ENCODE results near the gene HCRTR2.
"Not testable (repeated sequence)": the region's sequence is repeated elsewhere in the genome, so short reads cannot be mapped to it uniquely, and the experiment has no call there.

HCRTR2 gene

DNA sequence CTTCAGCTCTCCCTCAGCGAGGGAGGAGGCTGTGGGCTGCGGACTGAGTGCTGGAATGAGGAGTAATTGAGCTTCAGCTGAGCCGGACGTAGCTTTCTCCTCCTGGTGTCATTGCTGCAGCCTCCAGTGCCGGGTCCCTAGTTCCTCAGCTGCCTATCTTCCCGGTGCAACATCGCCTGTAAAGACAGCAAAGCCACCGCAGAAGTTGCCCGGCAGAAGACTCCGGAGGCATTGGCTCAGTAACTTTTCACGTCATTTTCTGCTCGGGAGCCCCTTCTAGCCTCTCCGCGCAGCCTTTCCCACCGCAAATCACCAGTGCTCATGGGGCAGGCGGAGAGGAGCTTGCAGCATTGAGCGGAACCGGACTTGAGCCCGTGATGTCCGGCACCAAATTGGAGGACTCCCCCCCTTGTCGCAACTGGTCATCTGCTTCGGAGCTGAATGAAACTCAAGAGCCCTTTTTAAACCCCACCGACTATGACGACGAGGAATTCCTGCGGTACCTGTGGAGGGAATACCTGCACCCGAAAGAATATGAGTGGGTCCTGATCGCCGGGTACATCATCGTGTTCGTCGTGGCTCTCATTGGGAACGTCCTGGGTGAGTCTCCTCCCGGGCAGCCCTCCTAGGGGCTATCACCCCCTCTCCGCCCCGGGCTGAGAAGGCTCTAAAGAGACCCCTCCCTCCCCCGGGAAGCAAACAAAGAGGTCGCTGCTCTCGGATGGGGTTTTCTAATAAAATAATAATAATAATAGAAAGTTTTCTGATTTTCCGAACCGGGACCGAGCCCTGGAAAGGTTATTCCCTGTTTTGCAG, at the start of gene HCRTR2:
Gene HCRTR2, plus strand, starts transcription at position 305 of the 816 bp plus-strand sequence. Its CDS starts 73 bp downstream, at position 378.
- DNase-seq: no peak

DNA sequence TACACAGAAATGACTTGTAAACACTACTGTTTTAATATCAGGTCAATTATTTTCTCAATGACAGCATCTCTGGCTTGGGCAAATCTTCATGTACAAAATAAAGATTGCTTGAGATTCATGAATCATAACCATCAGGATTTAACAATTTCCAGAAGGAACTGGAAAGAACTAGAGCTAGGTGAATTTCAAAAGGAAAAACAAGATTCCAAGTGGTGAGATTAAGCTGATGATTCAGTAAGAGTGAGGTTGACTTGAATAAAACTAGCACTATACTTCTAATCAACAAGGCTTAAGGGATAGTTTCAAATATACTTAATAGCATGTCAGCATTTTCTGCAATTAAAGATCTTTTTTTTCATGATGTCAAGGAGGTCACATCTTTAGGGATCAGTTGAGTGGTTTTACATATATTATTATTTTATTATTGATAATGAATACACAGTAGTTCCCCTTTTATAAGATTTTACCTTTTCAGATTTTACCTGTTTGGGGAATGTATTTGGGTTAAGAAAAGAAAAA, 43.5 kb upstream of the HCRTR2 start:
- DNase-seq: no peak

DNA sequence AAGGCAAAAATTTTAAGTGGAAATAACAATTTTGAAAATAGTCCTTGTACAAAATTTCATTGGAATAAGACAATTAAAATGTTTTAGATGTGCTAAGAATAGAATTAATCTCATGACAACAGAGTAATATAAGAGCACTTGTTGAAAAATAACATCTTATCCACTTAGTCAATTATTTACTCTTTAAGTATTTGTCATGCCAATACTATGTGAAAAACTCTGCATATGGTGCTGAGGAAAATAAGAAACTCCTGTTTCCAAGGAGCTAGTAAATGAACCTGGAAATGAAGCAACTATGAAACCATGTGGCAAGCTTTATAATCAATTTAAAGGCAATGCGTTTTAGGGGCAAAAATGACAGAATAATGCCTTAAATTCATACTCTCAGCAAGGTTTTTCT, 42.7 kb upstream of the HCRTR2 start:
- DNase-seq: no peak

DNA sequence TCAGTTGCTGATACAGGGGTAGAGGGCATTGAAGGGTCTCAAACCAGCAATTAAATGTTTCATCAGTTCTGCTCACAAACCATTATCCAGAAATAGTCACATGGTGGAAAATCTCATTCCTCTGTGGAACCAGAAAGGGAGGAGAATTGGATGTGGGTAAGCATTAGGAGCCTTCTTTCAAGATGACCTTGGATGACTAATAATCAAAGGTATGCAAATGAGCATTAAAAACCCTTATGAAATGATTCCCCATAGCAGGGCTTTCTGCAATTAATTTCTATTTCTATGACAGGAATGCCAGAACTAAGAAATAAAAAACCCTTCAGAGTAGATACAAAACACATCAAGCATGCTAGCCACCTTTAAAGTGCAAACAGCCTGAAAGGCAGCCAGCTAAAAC, 37.4 kb upstream of the HCRTR2 start:
- no peak for DNase-seq

DNA sequence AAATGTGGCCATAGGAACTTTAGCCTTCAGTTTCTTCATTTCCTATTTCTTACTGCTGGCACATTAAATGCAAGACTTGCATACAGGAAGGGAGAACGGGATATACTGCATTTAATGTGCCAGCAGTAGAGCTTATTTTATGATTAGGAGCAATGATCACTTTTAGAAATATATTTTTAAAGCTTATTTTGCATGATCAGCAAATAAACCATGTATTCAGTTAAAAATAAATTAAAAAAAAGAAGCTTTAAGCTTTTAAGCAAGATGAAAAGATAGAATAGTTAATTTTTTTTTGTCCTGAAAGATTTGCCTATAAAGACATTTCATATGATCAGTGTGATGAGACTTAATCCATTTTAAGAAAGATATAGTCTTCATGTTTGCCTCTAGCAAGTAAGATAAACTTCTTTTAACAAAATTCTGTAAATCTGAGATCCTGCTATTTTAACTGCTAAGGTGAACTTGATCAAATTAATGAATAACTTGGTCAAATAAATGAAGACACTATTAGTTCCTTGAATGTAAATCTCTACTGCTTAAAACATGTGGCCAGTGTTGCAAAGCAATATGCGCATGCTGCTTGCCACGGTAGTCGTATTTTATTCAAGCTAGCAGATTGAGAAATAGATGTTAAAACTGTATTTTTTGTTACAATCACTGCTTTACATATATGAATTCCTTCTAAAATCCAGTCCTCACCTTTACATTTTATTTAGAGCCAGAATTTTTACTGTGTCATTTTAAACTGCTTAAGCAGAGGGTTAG, 36.2 kb upstream of the HCRTR2 start:
- DNase-seq: no peak

DNA sequence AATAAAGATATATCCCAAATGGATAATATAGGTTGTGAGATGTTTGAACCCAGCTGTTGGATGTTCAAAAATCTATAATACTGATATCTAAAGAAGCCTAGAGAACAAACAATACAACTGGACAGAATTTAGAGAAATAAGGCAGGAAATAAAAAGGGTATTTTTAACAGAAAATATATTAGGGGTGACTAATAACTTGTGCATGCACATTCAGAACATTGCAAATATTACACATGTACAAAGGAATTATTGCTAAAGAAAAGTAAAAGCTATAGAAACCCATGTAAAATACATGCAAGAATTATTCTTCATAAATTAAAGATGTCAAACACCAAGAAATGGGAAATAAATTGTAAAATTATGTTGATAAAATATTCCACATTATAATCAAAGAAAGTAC, 32.7 kb upstream of the HCRTR2 start:
- no peak for DNase-seq

DNA sequence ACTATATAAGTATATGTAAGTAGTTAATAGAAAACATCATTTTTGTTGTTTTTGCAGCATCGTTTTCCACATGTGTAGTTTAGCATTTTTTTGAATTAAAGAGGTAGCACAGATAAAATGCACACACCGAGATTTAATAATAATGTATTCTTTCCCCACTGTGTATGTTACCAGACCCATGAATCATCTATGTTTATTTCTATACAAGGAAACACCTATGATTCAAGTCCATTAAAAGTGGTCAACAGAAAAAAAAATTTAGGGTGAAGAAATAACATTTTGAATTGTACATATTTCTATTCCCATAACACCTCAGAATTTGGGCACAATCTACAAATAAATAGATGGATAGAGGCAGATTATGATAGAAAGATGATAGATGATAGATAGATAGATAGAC, 31.7 kb upstream of the HCRTR2 start:
- DNase-seq: no peak

DNA sequence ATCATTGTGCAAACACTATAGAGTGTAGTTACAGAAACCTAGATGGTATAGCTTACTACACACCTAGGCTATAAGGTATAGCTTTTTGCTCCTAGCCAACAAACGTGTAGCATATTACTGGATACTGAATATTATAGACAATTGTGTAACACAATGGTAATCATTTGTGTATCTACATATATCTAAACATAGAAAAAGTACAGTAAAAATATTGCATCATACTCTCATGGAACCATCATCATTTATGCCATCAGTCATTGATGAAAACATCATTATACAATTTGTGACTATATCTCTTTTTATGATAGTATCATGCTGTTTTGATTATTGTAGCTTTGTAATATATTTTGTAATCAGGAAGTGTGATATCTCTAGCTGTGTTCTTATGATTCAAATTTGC, 21.0 kb upstream of the HCRTR2 start:
- no peak for DNase-seq

DNA sequence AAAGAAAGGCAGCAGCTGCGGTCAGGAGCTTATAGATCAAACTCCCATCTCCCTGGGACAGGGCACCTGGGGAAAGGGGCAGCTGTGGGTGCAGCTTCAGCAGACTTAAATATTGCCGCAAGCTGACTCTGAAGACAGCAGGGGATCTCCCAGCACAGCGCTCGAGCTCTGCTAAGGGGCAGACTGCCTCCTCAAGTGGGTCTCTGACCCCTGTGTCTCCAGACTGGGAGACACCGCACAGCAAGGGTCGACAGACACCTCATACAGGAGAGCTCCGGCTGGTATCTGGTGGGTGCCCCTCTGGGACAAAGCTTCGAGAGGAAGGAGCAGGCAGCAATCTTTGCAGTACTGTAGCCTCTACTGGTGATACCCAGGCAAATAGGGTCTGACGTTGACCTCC, 15.5 kb upstream of the HCRTR2 start:
- not testable (repeated sequence) for DNase-seq

DNA sequence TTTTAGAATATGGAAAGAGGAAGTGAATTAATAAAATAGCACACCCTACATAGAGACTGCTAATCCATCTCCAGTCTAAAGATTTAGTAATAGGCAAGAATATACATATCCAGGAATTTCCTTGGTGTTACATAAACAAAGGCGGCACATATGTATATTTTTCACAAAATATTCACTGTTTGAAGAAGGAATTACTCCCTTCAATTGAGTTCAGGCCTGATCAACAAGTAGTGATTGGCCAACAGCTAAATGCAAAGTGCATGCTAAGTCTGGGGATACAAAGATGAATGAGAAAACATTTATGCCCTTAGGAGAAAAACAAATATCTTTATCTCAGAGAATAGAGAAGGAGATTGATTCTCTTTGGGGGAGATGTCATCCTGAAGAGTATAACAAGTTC, 6.5 kb upstream of the HCRTR2 start:
- no peak for DNase-seq

DNA sequence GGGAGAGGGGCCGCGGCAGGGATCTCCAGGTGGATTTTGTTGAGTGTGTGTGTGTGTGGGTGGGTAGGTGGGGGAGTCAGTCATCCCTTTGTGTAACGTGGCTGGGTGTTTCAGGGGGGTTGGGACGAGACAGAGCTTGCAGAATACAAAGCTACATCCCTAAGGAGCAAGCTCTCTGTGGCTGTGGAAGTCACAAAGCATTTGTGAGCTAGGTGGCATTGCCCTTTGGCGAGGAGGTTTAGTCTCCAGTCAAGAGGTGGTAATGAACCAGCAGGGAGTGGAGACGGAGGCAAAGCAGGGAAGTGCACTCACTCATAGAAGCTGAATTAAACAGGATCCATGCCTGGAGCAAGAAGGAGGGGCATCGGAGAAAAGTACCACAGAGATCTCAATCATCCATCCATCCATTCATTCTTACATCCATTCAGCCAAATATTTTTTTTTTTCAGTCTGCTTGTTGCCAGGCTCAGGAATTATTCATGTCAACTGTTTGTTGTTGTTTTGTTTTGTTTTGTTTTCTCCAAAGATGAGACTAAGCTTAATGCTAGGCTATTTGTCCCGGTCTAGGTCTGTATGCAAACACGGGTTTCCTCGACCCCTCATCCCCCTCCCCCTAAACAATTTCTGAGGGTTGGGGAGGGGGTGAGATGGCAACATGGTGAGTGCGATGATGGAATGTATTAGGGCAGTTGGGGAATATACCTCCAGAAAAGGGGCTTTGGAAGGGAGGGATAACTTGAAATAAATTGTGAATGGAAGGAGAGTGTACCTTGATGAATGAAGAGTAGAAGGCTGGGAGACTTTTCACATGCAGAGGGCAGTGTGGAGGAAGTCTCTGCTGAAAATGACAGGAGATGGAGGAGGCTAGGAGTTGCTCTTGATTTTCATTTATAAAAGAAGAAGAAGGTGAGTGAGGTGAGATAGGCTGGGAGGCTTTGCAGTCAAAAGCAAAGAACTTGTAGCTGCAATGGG, 1.0 kb downstream of the HCRTR2 start:
- DNase-seq: no peak

DNA sequence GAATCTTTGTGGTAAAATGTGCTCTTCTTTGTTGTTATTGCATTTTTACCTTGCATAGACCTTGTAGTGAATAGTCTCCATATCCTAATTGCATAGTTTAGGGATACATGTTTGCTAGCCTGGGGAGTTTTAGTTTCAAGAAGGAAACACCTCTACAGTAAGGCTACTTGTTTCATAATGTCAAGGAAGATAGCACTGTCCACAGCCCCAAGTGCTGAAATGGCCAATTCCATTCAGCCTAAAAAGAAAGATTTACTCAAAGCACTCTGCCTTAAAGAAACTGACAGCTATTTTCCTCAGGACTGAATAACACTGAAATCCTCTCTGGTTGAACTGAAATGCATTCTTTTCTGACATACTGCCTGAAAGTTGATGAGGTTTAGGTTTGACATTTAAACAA, 2.6 kb downstream of the HCRTR2 start:
- DNase-seq: no peak

DNA sequence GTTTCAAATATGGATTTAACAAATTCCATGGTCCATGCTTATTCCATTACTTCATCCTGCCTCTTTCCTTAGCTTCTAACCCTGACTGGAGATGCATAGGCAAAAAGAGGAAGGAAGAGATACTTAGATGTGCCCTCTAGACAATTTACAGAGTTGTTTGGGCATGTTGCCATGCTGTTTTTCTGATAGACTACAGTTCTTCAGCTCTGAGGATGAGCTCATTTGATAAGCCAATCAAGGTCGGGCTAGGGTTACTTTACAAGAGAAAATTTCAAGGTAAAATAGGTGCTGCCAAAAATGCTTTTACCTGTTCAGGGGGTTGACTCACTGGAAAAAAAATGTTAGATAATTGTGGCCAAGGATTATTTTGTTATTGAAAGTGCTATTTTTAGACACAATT, 5.9 kb downstream of the HCRTR2 start:
- no peak for DNase-seq

DNA sequence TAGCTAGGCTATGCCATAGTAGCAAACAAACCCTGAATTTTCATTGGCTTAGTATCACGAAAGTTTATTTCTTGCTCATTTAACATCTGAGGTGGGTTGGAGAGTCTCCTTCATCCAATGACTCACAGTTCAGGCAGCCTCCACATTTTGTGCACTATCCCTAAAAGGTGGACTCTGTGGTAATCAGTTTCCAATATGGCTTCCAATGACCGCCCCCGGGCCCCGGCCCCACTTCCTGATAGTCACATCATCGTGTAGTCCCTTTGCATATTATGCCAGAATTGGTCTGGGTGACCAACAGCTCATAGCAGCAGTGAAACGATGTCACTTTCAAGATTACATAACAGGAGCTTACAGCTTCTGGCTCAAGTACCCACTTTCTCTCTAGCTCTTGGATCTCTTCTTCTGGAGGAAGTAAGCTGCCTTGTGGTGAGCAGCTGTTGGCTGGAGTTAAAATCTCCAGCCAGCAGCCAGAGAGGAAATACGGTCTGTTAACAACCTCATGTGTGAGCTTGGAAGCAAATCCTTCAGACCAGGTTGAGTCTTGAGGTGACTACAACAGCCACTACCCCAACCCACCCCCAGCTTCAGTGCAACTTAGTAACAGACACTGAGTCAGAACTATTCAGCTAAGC, 7.8 kb downstream of the HCRTR2 start:
- DNase-seq: no peak

DNA sequence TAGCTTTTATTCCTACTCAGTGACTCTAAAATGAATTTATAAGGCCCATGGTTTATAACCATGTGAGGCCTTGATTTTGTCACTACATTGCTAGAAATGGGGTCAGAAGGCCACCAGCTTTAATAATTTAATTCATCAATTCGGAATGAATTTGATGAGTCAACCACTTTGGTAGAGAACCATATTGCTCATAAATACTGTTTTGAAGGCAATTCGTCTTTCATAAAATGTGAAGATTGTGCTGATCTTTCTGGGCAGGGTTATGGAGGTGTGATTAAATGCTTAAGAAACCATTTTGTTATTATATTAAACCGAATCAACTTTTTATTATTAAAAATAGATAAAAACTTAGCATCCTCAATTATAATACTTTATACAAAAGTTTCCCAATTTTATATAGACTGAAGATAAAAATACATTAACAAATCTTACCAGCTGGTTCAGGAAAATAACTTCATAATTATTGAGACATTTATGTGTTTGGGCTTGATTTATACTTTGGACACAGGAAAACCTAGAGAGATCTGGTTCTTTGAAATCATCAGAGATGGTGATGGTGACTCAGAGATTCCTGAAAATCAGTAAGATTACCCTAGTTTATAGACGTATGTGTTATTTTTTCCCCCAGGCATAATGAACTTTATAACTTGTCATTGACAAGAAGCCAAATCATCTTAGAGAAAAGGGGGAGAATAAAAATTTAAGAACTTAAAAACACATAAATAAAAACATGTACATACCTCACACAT, 10.6 kb downstream of the HCRTR2 start:
- no peak for DNase-seq

DNA sequence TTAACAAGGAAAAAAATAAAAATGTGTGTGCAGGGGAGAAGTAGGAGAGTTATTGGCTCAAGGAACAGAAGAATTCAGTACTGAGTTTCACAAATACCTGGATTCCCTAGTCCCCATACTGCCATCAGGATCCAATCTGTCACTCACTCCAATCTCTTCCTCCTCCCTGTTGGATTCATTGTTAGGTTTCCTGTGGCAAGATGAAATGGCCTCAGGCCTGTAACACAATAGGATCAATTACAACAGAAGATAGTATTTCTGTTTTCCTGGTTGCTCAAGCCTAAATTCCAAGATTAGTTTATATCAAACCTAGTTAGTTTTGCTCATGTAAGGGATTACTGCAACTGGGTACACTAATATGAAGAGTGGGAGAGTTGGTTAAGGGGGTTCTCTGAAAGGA, 24.4 kb downstream of the HCRTR2 start:
- DNase-seq: no peak

DNA sequence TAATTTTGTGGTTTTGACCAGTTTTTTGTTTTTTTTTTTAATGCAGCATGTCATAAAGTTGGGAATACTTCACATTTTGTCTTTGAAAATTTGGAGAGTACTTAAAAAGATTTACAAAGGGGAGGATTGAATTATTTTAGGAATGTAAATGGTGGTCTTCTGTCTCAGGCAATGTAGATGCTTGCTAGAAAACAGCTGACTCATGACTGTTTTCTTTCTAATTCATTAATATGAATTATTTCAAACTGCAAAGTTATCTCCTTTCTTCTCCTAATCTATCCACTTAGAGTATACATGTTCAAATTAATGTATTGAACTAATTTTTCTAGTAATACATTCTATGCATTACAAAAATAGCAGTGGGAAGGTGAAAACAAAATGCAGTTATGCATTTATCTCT, 24.9 kb downstream of the HCRTR2 start:
- no peak for DNase-seq

DNA sequence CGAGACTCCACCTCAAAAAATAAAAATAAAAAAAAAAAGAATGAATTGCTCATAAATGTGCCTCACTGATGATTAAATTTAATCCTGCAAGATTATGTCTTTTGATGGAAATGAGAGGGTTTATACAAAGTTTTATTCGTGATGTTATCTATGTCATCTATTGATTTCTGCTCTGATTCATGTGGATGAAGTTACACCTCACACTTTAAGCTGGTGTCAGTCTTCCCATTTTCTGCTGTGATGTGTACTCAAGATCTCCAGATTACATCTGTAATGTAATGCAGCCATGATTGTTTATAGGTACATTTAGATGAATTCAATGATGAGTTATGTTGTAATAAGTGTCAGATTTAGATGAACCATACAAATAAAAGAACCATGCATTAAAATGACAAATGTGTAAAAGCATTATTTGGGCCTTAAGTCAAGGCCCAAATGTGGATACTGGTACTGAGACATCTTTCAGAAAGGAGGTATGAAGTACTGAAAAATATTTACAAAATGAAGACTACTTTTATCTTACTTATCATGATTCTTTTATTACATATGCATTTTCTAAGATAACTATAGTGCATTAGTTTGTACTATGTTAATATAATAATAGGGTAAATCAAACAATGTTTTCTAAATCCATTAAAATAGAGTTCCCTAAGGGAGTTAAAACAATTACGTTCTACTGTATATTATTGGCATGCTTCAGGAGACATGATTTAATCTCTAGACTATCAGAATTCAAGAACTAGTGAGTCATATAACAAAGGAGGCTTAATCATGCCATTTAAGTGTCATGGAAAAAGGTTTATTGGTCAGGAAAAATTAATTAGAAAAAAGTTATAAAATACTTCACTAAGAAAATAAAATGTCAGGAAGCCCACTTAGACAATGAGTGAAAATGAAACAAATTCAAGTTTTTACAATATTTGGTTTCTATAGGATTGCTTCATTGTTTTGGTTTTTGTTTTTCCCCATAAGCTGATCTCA, 34.5 kb downstream of the HCRTR2 start:
- no peak for DNase-seq

DNA sequence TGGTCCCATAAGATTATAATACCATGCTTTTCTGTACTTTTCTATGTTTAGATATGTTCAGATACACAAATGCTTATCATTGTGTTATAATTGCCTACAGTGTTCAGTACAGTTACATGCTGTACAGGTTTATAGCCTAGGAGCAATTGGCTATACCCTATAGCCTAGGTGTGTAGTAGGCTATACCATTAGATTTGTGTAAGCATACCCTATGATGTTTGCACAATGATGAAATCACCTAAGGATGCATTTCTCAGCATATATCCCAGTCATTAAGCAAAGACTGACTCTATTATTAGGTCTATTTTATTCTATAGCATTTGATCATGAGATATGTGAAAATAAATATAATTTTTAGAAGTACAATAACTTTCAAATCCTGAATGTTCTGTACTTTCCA, 36.6 kb downstream of the HCRTR2 start:
- no peak for DNase-seq

DNA sequence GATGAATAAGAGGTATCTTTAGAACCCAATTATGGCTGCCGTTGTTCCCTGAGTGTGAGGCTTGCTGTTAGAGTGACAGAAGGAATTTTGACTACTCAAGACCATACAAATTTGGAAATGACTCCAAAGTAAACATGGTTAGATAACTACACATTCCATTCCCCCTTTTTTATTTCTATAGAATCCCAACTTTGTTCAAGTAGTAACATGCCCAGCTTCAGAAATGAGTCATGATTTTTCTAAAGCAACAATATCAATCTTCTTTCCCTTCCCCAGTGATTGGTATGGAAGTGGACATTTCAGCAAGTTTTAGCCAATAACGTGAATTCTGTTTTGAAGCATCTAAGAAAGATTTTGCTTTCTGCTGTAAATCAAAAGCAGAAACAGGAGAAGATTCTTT, 37.8 kb downstream of the HCRTR2 start:
- no peak for DNase-seq

Measured in activated naive CD4-positive, alpha-beta T cell treated with anti-CD3 and anti-CD28 coated beads, Interleukin-2, amount 50 U/mL, for 16 hours (primary cell).